ENCODE data around the gene VRK1.

DNA sequence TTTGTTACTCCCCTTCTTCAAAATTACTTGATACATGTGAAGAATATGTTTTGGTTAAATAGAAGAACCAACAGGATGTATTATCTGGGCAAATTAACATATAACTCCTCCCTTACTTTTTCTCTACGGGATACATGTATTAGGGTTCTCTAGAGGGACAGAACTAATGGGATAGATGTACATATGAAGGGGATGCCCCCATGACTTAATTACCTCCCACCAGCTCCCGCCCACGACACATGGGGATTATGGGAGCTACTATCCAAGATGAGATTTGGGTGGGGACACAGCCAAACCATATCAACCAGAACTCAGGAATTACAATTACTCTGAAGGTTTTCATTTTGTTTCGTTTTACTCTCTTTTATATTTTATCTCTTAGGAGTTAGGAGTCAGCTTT lies 41.3 kb downstream of the VRK1 start:
- TF ChIP-seq, protein P1, sequence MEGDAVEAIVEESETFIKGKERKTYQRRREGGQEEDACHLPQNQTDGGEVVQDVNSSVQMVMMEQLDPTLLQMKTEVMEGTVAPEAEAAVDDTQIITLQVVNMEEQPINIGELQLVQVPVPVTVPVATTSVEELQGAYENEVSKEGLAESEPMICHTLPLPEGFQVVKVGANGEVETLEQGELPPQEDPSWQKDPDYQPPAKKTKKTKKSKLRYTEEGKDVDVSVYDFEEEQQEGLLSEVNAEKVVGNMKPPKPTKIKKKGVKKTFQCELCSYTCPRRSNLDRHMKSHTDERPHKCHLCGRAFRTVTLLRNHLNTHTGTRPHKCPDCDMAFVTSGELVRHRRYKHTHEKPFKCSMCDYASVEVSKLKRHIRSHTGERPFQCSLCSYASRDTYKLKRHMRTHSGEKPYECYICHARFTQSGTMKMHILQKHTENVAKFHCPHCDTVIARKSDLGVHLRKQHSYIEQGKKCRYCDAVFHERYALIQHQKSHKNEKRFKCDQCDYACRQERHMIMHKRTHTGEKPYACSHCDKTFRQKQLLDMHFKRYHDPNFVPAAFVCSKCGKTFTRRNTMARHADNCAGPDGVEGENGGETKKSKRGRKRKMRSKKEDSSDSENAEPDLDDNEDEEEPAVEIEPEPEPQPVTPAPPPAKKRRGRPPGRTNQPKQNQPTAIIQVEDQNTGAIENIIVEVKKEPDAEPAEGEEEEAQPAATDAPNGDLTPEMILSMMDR (IDR thresholded peaks at IDR 0.05; ENCODE audit: low read depth, low read length, poor library complexity, severe bottlenecking): no peak
- no peak for TF ChIP-seq EZH2phosphoT487 (IDR thresholded peaks at IDR 0.05; ENCODE audit: borderline replicate concordance, low read length)
